Fibroblast of pulmonary artery (primary cell): ENCODE results near the gene ETV7.
A peak's percentile ranks its signal among the peaks of the same experiment; 100 is the strongest.
"Not testable (repeated sequence)": the region's sequence is repeated elsewhere in the genome, so short reads cannot be mapped to it uniquely, and the experiment has no call there.

ENCODE experiments used
- DNase-seq: peaks from one replicate; pipeline ENCODE4 v3.0.0-alpha.2; 2010; ENCODE audit warnings: low read depth
- H3K4me3 ChIP-seq: replicated peaks from 2 replicates; pipeline ENCODE4 v1.5.1; 2011; ENCODE audit warnings: low read depth, mild to moderate bottlenecking, control low read depth, low read length, moderate library complexity
- TF ChIP-seq, protein P1 (sequence below): IDR thresholded peaks from 2 replicates; pipeline ENCODE4 v1.5.1; 2011; ENCODE audit warnings: mild to moderate bottlenecking, control low read depth, low read length, inconsistent platforms; ENCODE audit errors: missing control alignments

Gene ETV7

DNA sequence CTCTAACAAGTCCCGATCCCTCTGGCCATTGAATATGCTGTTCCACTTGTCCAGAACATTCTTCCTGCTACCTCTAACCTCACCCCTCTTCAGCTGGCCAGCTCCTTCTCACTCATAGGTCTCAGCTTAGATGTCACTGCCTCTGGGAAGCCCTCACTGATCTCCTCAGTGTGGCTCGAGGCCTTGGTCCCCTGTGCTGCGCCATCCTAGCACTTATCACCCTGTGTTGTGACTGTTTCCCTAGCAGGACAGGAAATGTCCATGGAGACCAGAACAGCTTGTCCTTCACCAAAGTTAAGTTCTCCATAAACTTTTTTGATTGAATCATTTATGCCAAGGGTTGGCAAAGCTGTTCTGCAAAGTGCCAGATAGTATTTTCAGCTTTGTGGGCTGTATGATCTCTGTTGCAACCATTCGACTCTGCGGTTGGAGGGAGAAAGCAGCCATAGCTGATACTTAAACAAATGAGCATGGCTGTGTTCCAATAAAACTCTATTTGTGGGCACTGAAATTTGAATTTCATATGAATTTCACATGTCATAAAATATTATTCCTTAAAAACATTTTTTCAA lies 44.3 kb downstream of the ETV7 start:
- TF ChIP-seq, protein P1, sequence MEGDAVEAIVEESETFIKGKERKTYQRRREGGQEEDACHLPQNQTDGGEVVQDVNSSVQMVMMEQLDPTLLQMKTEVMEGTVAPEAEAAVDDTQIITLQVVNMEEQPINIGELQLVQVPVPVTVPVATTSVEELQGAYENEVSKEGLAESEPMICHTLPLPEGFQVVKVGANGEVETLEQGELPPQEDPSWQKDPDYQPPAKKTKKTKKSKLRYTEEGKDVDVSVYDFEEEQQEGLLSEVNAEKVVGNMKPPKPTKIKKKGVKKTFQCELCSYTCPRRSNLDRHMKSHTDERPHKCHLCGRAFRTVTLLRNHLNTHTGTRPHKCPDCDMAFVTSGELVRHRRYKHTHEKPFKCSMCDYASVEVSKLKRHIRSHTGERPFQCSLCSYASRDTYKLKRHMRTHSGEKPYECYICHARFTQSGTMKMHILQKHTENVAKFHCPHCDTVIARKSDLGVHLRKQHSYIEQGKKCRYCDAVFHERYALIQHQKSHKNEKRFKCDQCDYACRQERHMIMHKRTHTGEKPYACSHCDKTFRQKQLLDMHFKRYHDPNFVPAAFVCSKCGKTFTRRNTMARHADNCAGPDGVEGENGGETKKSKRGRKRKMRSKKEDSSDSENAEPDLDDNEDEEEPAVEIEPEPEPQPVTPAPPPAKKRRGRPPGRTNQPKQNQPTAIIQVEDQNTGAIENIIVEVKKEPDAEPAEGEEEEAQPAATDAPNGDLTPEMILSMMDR, result no peak
- no peak overlapping the region for H3K4me3 ChIP-seq
- DNase-seq, result no peak

DNA sequence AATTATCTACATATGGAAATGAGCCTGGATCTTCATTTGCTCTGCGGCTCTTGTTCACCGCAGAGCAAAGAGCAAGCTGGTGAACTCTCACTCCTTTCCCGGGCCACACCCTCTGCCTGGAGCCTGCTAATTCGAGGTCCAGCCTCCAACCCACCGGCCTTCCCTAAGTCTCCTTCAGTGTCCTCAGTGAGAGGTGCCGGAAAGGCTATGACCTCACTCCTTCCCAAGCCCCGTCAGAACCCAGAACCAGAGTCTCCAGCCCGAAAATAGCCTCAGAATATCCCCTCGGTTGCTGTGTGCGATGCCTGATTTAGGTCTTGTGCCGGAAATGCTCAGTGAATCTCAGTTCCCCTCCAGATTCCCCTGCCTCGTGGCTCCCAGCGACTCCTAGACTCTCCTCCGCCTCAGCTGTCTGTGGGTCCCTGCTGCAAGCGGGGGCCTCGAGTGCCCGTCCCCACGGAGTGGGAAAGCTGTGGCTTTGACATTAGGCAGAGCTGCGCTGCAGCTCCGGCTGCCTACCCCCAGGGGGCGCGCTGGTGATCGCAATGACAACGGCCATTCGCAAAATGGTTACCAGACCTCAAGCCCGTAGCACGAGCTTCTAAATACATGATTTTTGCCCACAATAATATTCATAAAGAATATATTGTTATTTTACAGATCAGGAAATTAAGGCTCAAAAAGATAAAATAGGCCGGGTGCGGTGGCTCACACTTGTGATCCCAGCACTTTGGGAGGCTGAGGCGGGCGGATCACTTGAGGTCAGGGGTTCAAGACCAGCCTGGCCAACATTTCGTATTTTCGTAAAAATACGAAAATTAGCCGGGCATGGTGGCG lies 46.6 kb downstream of the ETV7 start:
- peak; percentile 75 for DNase-seq
- H3K4me3 ChIP-seq, result no peak overlapping the region
- TF ChIP-seq, protein P1, result peak; percentile 98

DNA sequence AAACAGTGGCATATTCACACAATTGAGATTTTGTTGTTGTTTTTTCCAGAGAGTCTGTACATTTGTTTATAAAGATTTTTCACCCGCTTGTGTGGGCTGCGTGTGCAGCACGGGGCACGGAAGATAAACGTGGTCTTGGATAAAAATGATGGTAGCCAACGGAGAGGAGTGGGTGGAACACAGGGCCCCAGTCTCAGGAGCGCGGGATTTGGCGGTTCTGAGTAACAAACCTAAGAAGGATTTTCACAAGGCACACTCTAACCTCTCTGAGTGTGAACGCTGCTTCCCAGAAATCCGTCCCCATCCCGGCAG lies 47.2 kb downstream of the ETV7 start:
- DNase-seq, result no peak
- H3K4me3 ChIP-seq, result no peak overlapping the region
- TF ChIP-seq, protein P1, result no peak

DNA sequence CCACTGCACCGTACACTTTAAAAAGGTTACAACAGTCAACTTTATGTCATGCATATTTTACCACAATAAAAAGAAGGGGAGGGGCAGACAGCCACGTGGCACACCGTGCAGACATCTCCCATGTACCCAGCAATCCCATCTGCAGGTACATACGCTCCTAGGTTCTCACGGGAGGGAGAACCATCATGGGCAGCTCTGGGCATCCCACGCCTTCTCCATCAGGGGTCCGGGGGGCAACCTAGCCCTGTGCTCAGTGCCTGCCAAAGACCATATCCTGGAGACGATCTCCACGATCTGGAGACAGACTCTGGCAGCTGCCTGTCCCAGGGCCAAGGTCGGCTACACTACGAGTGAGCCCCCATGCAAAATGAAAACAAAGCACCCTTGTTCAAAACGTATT lies 48.3 kb downstream of the ETV7 start:
- H3K4me3 ChIP-seq, result no peak overlapping the region
- no peak for DNase-seq
- TF ChIP-seq, protein P1, result no peak

DNA sequence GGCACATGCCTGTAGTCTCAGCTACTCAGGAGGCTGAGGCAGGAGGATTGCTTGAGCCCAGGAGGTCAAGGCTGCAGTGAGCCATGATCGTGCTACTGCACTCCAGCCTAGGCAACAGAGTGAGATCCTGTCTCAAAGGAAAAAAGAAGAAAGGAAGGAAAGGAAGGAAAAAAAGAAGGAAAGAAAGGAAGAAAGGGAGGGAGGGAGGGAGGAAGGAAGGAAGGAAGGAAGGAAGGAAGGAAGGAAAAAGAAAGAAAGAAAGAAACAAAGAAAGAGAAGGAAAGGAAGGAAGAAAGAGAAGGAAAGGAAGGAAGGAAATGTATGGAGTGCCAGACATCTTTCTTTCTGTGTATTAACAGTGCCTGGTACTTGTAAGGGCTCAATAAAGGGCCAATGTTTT lies 49.2 kb downstream of the ETV7 start:
- H3K4me3 ChIP-seq, DNase-seq: not testable (repeated sequence)

DNA sequence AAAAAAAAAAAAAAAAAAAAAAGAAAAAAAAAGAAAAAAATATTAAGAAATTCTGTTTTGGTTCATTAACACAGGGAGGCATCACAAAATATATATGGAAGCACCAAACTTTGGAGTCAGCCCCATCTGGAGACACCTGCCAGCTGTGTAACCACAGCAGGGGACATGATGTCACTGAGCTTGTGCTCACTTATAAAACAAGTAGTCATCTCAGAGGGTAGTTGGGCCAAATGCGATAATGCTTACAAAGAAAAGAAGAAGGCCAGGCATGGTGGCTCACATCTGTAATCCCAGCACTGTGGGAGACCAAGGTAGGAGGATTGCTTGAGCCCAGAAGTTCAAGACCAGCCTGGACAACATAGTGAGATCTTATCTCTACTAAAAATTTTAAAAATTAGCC lies 49.7 kb downstream of the ETV7 start:
- no peak for DNase-seq
- TF ChIP-seq, protein P1, result no peak
- H3K4me3 ChIP-seq, result no peak overlapping the region

DNA sequence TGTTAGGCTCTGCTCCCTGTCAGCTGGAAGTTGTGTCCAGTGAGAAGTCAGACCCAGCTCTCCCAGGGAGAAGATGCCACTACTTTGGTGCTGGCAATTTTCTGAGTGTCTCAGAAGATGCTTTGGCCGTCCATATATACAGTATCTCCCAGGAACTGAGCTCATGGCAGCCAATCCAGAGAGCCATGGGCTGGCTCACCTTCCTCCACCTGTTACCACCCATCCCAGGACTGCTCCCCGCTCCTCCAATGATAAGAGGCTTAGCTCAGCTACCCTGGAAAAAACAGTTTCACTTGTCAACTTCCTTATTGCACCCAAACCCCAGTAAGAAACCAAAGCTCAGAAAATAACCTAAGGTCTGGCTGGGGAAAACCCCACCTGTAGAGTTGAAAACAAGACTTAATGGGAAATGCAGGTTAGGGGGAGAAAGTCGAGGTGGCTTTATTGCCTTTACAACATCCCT lies 50.7 kb downstream of the ETV7 start, which contains the start of gene BNIP5:
Gene BNIP5, minus strand, starts transcription at position 110 of the 463 bp plus-strand sequence. CDS start 6,198 bp downstream, outside the sequence.
- no peak for DNase-seq
- TF ChIP-seq, protein P1, result no peak

More for the DNA sequence above, 50.7 kb downstream of the ETV7 start, which contains the start of gene BNIP5:
- no peak within 1 kb of the TSS for H3K4me3 ChIP-seq
